VCaP (cell line): ENCODE results near the gene CFAP141.
"Not testable (repeated sequence)": the region's sequence is repeated elsewhere in the genome, so short reads cannot be mapped to it uniquely, and the experiment has no call there.

Source experiments
- H3K27ac ChIP-seq: fragments of 450-650 bp; 2 replicates; pipeline ENCODE4 v1.5.1; 2017
- TF ChIP-seq, protein P1 (sequence below): fragments of 450-650 bp; conservative IDR thresholded peaks from 2 replicates; pipeline ENCODE4 v1.5.1; 2017; ENCODE audit warnings: mild to moderate bottlenecking, moderate library complexity

CFAP141 gene

DNA sequence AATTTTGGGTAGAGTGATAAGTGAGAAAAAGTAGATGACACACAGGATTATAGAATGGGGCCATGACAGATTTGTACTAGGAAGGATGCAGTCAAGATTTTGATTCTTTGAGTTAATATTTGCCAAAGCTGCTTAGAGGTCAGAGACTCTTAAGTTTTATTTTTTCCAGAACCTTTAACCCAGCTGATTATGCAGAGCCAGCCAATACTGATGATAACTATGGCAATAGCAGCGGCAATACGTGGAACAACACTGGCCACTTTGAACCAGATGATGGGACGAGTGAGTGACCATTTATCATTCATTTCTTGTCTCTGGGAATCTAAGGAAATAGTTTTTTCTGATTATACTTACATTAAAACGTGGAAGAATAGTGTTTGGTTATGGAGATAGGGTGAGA is 30.7 kb upstream of the CFAP141 start:
- no peak overlapping the region for H3K27ac ChIP-seq
- TF ChIP-seq, protein P1, sequence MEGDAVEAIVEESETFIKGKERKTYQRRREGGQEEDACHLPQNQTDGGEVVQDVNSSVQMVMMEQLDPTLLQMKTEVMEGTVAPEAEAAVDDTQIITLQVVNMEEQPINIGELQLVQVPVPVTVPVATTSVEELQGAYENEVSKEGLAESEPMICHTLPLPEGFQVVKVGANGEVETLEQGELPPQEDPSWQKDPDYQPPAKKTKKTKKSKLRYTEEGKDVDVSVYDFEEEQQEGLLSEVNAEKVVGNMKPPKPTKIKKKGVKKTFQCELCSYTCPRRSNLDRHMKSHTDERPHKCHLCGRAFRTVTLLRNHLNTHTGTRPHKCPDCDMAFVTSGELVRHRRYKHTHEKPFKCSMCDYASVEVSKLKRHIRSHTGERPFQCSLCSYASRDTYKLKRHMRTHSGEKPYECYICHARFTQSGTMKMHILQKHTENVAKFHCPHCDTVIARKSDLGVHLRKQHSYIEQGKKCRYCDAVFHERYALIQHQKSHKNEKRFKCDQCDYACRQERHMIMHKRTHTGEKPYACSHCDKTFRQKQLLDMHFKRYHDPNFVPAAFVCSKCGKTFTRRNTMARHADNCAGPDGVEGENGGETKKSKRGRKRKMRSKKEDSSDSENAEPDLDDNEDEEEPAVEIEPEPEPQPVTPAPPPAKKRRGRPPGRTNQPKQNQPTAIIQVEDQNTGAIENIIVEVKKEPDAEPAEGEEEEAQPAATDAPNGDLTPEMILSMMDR: no peak

DNA sequence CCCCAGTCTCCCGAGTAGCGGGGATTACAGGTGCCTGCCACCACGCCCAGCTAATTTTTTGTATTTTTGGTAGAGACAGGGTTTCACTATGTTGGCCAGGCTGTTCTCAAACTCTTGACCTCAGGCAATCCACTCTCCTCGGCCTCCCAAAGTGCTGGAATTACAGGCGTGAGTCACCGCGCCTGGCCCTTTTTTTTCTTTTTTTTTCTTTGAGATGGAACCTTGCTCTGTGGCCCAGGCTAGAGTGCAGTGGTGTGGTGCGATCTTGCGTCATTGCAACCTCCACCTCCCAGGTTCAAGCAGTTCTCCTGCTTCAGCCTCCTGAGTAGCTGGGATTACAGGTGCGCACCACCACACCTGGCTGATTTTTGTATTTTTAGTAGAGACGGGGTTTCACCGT is 27.0 kb upstream of the CFAP141 start:
- H3K27ac ChIP-seq: not testable (repeated sequence)

DNA sequence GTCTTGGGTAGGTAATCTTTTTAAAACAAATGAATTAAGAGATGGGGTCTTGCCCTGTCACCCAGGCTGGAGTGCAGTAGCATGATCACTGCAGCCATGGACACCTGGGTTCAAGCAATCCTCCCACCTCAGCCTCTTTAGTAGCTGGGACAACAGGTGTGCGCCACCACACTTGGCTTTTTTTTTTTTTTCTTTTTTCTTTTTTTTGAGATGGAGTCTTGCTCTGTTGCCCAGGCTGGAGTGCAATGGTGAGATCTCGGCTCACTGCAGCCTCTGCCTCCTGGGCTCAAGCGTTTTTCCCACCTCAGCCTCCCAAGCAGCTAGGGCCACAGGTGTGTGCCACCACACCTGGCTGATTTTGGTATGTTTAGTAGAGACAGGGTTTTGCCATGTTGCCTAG is 25.0 kb upstream of the CFAP141 start:
- H3K27ac ChIP-seq: not testable (repeated sequence)

DNA sequence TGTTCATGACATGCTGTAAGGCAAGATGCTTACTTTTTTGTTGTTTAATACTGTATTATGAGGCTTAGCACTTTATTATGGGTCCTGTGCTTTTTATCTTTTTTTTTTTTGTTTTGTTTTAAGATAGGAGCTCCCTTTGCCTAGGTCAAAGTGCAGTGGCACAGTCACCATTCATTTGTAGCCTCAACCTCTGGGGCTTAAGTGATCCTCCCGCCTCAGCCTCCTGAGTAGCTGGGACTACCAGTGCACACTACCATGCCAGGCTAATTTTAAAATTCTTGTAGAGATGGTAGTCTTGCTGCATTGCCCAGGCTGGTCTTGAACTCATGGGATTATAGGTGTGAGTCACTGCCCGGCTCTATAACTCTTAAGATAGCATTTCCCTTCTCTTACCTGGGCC is 19.2 kb upstream of the CFAP141 start:
- TF ChIP-seq, protein P1: no peak
- H3K27ac ChIP-seq: no peak overlapping the region

DNA sequence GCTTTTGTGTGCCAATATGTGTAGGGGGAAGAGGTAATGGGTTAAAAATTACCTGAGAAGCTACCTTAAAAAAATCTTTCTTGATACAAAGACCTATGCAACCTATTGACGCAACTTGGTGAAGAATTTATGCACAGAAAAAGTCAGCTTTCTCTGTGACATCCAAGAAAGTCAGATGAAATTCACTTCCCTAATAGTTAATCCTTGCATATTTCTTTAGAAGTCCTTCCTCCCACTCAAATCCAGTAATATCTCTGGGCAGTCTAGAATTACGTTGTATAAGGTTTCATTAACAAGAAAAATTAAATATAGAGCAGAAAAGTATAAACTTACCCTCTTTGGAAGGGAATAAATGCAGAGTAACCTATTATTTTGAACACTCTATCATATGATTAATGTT is 17.5 kb upstream of the CFAP141 start:
- TF ChIP-seq, protein P1: no peak
- peak overlapping the region; percentile 100; the same call in 1 of the 2 replicates for H3K27ac ChIP-seq

DNA sequence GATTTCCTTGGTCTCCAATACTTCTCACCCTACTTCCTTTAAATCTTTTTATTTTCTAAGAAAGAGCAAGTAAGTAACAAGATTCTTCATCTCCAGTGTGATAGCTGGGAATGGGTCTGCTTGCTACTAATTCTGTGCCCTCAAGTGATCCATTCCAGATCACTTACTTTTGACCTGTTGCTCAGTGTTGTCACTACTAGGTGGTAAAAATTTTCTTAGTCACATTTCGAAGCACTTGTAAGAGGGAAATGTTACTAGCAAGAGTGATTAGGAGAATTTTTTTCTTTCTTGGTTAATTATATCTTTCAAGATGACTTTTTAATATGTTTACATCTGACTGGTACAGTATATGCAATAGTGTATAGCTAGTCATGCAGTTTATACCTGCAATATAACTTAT is 16.8 kb upstream of the CFAP141 start:
- TF ChIP-seq, protein P1: no peak
- H3K27ac ChIP-seq: peak overlapping the region; percentile 100; the same call in 1 of the 2 replicates

DNA sequence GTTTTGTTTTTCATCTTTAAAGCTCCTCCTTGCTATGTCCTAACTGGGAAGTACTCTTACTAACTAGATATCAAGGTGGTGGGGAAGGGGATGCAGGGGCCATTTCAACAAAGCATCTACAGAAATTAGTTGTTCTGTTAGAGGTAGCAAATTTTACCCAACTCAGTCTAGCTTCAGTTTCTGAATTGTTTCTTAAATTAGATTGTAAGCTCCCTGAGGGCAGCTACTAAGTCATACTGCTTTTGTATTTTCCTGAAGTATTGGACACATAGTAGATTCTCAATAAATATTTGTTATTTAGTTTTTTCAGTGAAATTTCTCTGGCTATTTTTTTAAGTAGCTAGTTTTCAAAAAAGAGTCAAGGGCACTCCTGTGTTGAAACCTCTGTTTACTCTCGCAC is 16.4 kb upstream of the CFAP141 start:
- peak overlapping the region; percentile 100; the same call in 1 of the 2 replicates for H3K27ac ChIP-seq
- TF ChIP-seq, protein P1: no peak

DNA sequence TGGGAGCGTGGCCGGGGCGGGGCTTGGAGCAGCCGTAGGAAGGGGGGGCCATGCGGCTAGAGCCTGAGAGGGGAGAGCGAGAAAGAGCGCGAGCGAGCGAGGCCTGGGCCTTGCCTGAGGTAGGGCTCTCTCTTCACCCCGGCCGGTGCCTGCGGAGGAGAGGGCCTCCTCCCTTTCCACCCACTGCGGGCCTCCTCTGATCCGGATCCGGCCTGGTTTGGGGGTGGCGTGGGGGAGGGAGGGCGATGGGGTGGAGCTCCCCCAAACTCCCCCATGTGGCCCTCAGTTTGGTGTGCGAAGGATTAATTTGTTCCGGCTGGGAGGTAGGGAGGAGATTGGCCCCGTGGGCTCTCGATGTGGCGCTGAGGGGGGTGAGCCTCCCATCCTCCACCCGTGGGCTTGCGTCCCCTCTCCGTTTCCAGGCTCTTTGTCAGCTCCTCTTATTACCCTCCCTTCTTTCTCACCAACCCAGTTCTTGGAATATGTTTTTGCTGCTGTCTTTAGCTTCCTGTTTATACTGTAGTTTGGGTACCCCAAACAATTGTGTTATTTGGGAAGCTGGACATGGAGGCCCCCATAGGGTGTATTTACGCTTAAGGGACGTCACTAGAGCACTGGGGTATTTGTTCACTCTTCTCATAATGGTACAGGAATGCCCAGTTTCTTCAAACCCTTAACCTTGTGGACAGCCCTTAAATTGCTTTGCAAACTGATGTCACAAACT is 15.3 kb upstream of the CFAP141 start:
- H3K27ac ChIP-seq: peak overlapping the region; percentile 100
- TF ChIP-seq, protein P1: no peak

DNA sequence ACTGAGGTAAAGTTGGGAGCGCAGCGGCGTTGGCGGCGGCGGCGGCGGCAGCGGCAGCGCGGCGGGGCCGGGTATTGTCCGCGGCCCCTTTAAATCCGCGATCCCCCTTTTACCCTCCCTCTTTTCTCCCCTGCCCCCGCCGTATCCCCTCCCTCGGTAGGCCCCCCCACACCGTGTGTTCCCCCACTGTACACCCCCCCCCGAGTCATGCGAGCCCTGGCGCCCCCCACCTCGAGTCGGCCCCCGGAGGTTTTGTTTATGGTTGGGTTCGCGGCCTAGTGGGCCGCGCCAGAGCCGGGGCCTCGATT is 14.8 kb upstream of the CFAP141 start:
- peak overlapping the region; percentile 100 for H3K27ac ChIP-seq
- TF ChIP-seq, protein P1: no peak
